ENCODE results near the gene KIAA1328.

- TF ChIP-seq CTCF (IDR thresholded peaks at IDR 0.05 in 4 of 5, conservative IDR thresholded peaks at IDR 0.05 in 1 of 5), result no peak
- no peak for TF ChIP-seq POLR2A (IDR thresholded peaks at IDR 0.05)
These were observed 164.1 kb downstream of the KIAA1328 start for GRCh38 chr18:36993068-36993467.
